Astrocyte (in vitro differentiated cells and primary cell): ENCODE data around the gene PLEKHA7. TPM values are rescaled to one million over a fixed set of nuclear protein-coding genes. Genes with fewer than 3 reads are reported as not detected.

Experiments
- DNase-seq: peaks from one replicate; pipeline ENCODE4 v3.0.0-alpha.2; 2010; ENCODE audit warnings: low read depth
- FAIRE-seq: peaks from 2 replicates; lab custom pipeline; 2011; peaks lifted over from hg19 to GRCh38; lab: Jason Lieb, UNC
- H2AFZ ChIP-seq: 2 replicates; pipeline ENCODE4 v1.6.0; 2012; ENCODE audit warnings: low read depth, low read length, inconsistent platforms
- H3K27ac ChIP-seq: 2 replicates; pipeline ENCODE4 v1.5.1; 2011; ENCODE audit warnings: low read depth, low read length, inconsistent platforms
- H3K27me3 ChIP-seq: 2 replicates; pipeline ENCODE4 v1.6.0; 2011; ENCODE audit warnings: low read length, inconsistent platforms; ENCODE audit not compliant: insufficient read depth
- H3K36me3 ChIP-seq: 2 replicates; pipeline ENCODE4 v1.5.1; 2011; ENCODE audit warnings: low read length, inconsistent platforms; ENCODE audit not compliant: insufficient read depth
- H3K4me1 ChIP-seq: 2 replicates; pipeline ENCODE4 v1.5.1; 2011; ENCODE audit warnings: low read length, inconsistent platforms; ENCODE audit not compliant: insufficient read depth
- H3K4me2 ChIP-seq: 2 replicates; pipeline ENCODE4 v1.6.0; 2012; ENCODE audit warnings: low read length, inconsistent platforms
- H3K4me3 ChIP-seq: 2 replicates; pipeline ENCODE4 v1.5.1; 2011; ENCODE audit warnings: low read depth, mild to moderate bottlenecking, low read length, inconsistent platforms; ENCODE audit not compliant: insufficient read depth
- H3K79me2 ChIP-seq: 2 replicates; pipeline ENCODE4 v1.6.0; 2012; ENCODE audit warnings: mild to moderate bottlenecking, low read length, inconsistent platforms; ENCODE audit not compliant: insufficient read depth
- H3K9ac ChIP-seq: 2 replicates; pipeline ENCODE4 v1.6.0; 2012; ENCODE audit warnings: mild to moderate bottlenecking, low read length, inconsistent platforms
- H3K9me3 ChIP-seq: 2 replicates; pipeline ENCODE4 v1.5.1; 2012; ENCODE audit warnings: low read depth, mild to moderate bottlenecking, low read length, inconsistent platforms; ENCODE audit not compliant: insufficient read depth
- H4K20me1 ChIP-seq: 2 replicates; pipeline ENCODE4 v1.6.0; 2012; ENCODE audit warnings: low read length, inconsistent platforms; ENCODE audit not compliant: insufficient read depth
- H3K27ac Mint-ChIP-seq: one replicate; pipeline ENCODE4 v1.8.0; 2021; ENCODE audit warnings: mild to moderate bottlenecking, mixed read lengths; ENCODE audit not compliant: unreplicated experiment
- H3K27me3 Mint-ChIP-seq: one replicate; pipeline ENCODE4 v1.8.0; 2021; ENCODE audit warnings: low read depth, mixed read lengths; ENCODE audit not compliant: unreplicated experiment
- H3K36me3 Mint-ChIP-seq: one replicate; pipeline ENCODE4 v1.8.0; 2021; ENCODE audit warnings: low read depth, mixed read lengths; ENCODE audit not compliant: unreplicated experiment
- H3K4me1 Mint-ChIP-seq: one replicate; pipeline ENCODE4 v1.8.0; 2021; ENCODE audit warnings: low read depth, mixed read lengths; ENCODE audit not compliant: unreplicated experiment
- H3K4me3 Mint-ChIP-seq: one replicate; pipeline ENCODE4 v1.8.0; 2021; ENCODE audit warnings: mild to moderate bottlenecking, moderate library complexity, mixed read lengths; ENCODE audit not compliant: unreplicated experiment
- H3K9me3 Mint-ChIP-seq: one replicate; pipeline ENCODE4 v1.8.0; 2021; ENCODE audit warnings: mild to moderate bottlenecking, mixed read lengths; ENCODE audit not compliant: unreplicated experiment
- CTCF ChIP-seq: IDR thresholded peaks from 2 replicates; pipeline ENCODE4 v1.5.1; 2011; ENCODE audit warnings: low read depth, mild to moderate bottlenecking, inconsistent platforms, low read length, moderate library complexity; ENCODE audit not compliant: insufficient read depth
- EZH2 ChIP-seq: IDR thresholded peaks from 2 replicates; pipeline ENCODE4 v1.6.1; 2012; ENCODE audit warnings: mild to moderate bottlenecking, low read length, inconsistent platforms; ENCODE audit not compliant: insufficient read depth
- total RNA-seq: library from RNA; stranded (reverse); gene quantifications from 2 replicates; pipeline ENCODE4 v1.2.1, GENCODE V29; 2021

Gene PLEKHA7
- total RNA-seq, 1 donor from 2014 or later, result 5.7 TPM

- peaks cover 26% of the 10 kb centered on the region for H3K4me1 Mint-ChIP-seq
- no peak overlapping the region for H2AFZ ChIP-seq
- H3K36me3 Mint-ChIP-seq, result peaks cover 2% of the 10 kb centered on the region
- H3K9me3 Mint-ChIP-seq, result peaks cover 2% of the 10 kb centered on the region
- no peak overlapping the region for H3K27ac Mint-ChIP-seq
- no peaks in the 10 kb centered on the region for H3K27me3 ChIP-seq
- no peak overlapping the region for H3K9ac ChIP-seq
- DNase-seq, result no peak
- no peaks in the 10 kb centered on the region for H4K20me1 ChIP-seq
- no peaks in the 10 kb centered on the region for H3K27me3 Mint-ChIP-seq
- FAIRE-seq, result no peak
- no peak overlapping the region for H3K4me3 Mint-ChIP-seq
- H3K4me1 ChIP-seq, result peaks cover 6% of the 10 kb centered on the region
- H3K79me2 ChIP-seq, result no peaks in the 10 kb centered on the region
- TF ChIP-seq CTCF (no peak), EZH2 (no peak)
- H3K4me2 ChIP-seq, result no peak overlapping the region
- H3K27ac ChIP-seq, result no peak overlapping the region
- no peaks in the 10 kb centered on the region for H3K9me3 ChIP-seq
- H3K4me3 ChIP-seq, result no peak overlapping the region
- no peaks in the 10 kb centered on the region for H3K36me3 ChIP-seq
Observed at GRCh38 chr11:16879690-16880089, 134.5 kb downstream of the PLEKHA7 start.

GRCh38 chr11:16876837-16877236 lies 137.4 kb downstream of the PLEKHA7 start:
- no peak for FAIRE-seq
- Histone ChIP-seq H3K4me2 (no peak overlapping the region), H2AFZ (no peak overlapping the region), H3K9ac (no peak overlapping the region), H4K20me1 (no peaks in the 10 kb centered on the region), H3K4me1 (peaks cover 6% of the 10 kb centered on the region), H3K79me2 (no peaks in the 10 kb centered on the region), H3K27ac (no peak overlapping the region), H3K4me3 (no peak overlapping the region), H3K9me3 (no peaks in the 10 kb centered on the region), H3K27me3 (no peaks in the 10 kb centered on the region), H3K36me3 (no peaks in the 10 kb centered on the region)
- Mint-ChIP-seq H3K27ac (no peak overlapping the region), H3K27me3 (no peaks in the 10 kb centered on the region), H3K4me3 (peak overlapping the region; percentile 6), H3K9me3 (peaks cover 2% of the 10 kb centered on the region), H3K36me3 (peaks cover 2% of the 10 kb centered on the region), H3K4me1 (peaks cover 37% of the 10 kb centered on the region)
- no peak for TF ChIP-seq CTCF
- no peak for TF ChIP-seq EZH2
- DNase-seq, result no peak

GRCh38 chr11:16876053-16876752 lies 138.0 kb downstream of the PLEKHA7 start:
- FAIRE-seq, result no peak
- TF ChIP-seq EZH2, result no peak
- no peak for TF ChIP-seq CTCF
- Histone ChIP-seq H3K4me2 (no peak overlapping the region), H3K27me3 (no peaks in the 10 kb centered on the region), H3K9ac (no peak overlapping the region), H3K9me3 (no peaks in the 10 kb centered on the region), H2AFZ (no peak overlapping the region), H4K20me1 (no peaks in the 10 kb centered on the region), H3K4me3 (no peak overlapping the region), H3K4me1 (peaks cover 5% of the 10 kb centered on the region), H3K27ac (no peak overlapping the region), H3K79me2 (no peaks in the 10 kb centered on the region), H3K36me3 (no peaks in the 10 kb centered on the region)
- H3K36me3 Mint-ChIP-seq, result peaks cover 2% of the 10 kb centered on the region
- no peak for DNase-seq
- no peak overlapping the region for H3K4me3 Mint-ChIP-seq
- H3K27me3 Mint-ChIP-seq, result no peaks in the 10 kb centered on the region
- peaks cover 35% of the 10 kb centered on the region for H3K4me1 Mint-ChIP-seq
- no peak overlapping the region for H3K27ac Mint-ChIP-seq
- peaks cover 2% of the 10 kb centered on the region for H3K9me3 Mint-ChIP-seq
